AG04450 (cell line): ENCODE results near the gene RFTN1. TPM values are rescaled to one million over a fixed set of nuclear protein-coding genes. Genes with fewer than 3 reads are reported as not detected.

Experiments used
- CTCF ChIA-PET: fragments of 300-600, 350-600 bp; formaldehyde crosslinking; extraction: SDS; loops from one replicate; lab custom pipeline; 2022; ENCODE audit warnings: antibody characterized with exemption, inconsistent platforms; lab: Charles Lee
- POLR2A ChIA-PET: fragments of 350-600 bp; formaldehyde crosslinking; extraction: SDS; loops from one replicate; lab custom pipeline; 2021; ENCODE audit warnings: antibody characterized with exemption, inconsistent platforms; lab: Yijun Ruan, JAX
- DNase-seq: peaks from one replicate; pipeline ENCODE4 v3.0.0-alpha.2; 2011; ENCODE audit warnings: low read depth, low spot score
- H3K27ac ChIP-seq: one replicate; pipeline ENCODE4 v1.5.1; 2012; ENCODE audit warnings: low read depth, low read length, control low read depth
- H3K27me3 ChIP-seq: one replicate; pipeline ENCODE4 v1.6.0; 2012; ENCODE audit warnings: low read length; ENCODE audit not compliant: control insufficient read depth, insufficient read depth
- H3K4me3 ChIP-seq: 2 replicates; pipeline ENCODE4 v1.5.1; 2011; ENCODE audit warnings: mild to moderate bottlenecking, low read depth, low read length, control low read depth
- H3K9me3 ChIP-seq: 2 replicates; pipeline ENCODE4 v1.5.1; 2012; ENCODE audit warnings: low read length; ENCODE audit not compliant: control insufficient read depth, insufficient read depth
- CTCF ChIP-seq: IDR thresholded peaks from 2 replicates; pipeline ENCODE4 v1.5.1; 2011; ENCODE audit warnings: low read depth, low read length, control low read depth, inconsistent platforms
- polyA plus RNA-seq: library from polyadenylated mRNA; depleted of rRNA; stranded (reverse); fragments of >200 nt; gene quantifications from 2 replicates; pipeline ENCODE4 v1.2.3, GENCODE V29; 2011

Gene RFTN1
- polyA plus RNA-seq, 1 experiment, result 97.3 TPM

GRCh38 chr3:16455966-16456365 is 57.5 kb downstream of the RFTN1 start:
- no peak for DNase-seq
- Histone ChIP-seq H3K9me3 (no peaks in the 10 kb centered on the region), H3K4me3 (no peak overlapping the region), H3K27ac (no peak overlapping the region), H3K27me3 (no peaks in the 10 kb centered on the region)
- CTCF ChIA-PET, result no interaction called here
- POLR2A ChIA-PET, result no interaction called here
- TF ChIP-seq CTCF, result no peak

DNA sequence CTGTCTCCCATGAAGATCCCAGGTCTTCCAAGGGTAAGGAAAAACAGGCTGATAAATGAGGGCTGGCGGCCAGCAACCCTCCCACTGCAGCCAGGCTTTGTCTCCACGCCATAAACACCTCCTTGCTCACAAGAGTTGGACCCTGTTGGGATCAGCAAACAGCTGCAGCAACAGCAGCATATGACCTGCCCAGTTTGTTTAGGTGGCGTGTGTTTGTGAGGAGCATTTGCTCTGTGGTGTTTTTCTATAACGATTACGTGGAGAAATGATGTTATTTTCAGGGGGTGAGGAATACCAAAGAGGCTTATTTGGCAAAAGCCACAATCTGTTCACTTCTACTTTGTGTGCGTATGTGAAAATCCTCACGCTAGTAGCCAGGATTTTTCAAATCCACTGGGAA is 58.5 kb downstream of the RFTN1 start:
- Histone ChIP-seq H3K27me3 (no peaks in the 10 kb centered on the region), H3K27ac (no peak overlapping the region), H3K9me3 (no peaks in the 10 kb centered on the region), H3K4me3 (no peak overlapping the region)
- POLR2A ChIA-PET, result interaction anchor here (0.9 kb wide), 1 partner anchor 137 kb away, joined by 3 read pairs; no protein-coding TSS in a partner anchor
- CTCF ChIA-PET, result interaction anchor here (0.6 kb wide), 1 partner anchor 30 kb away, joined by 3 read pairs; no protein-coding TSS in a partner anchor
- no peak for TF ChIP-seq CTCF
- DNase-seq, result no peak

- Histone ChIP-seq H3K9me3 (no peaks in the 10 kb centered on the region), H3K4me3 (no peak overlapping the region), H3K27me3 (no peaks in the 10 kb centered on the region), H3K27ac (no peak overlapping the region)
- ChIA-PET POLR2A (interaction anchor here (0.7 to 0.8 kb wide), 2 partner anchors 25 to 32 kb away, joined by 3 read pairs; no protein-coding TSS in a partner anchor), CTCF (interaction anchor here (0.6 to 1.9 kb wide), 3 partner anchors 54 to 161 kb away, joined by 3 to 6 read pairs (median 3); no protein-coding TSS in a partner anchor)
- no peak for TF ChIP-seq CTCF
- no peak for DNase-seq
These were observed 61.2 kb downstream of the RFTN1 start for GRCh38 chr3:16452261-16452660.

DNA sequence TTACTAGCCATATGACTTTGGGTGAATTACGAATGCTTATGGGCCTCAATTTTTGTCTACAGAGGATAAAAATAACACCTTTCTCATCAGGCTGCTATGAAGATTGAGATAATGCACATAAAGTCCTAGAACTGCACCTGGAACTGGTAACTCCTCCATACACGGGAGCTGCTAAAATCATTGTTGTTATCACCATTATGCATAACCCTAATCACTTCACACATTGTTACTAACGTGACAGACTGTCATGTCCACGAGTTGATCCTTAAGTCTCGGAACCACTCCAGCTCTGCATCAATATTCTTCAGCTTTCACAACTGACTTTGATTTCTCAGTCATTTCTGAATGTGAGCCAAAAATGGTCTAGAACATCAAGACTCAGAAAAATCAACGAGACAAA is 64.1 kb downstream of the RFTN1 start:
- DNase-seq, result no peak
- Histone ChIP-seq H3K9me3 (no peaks in the 10 kb centered on the region), H3K27me3 (no peaks in the 10 kb centered on the region), H3K27ac (peak overlapping the region; percentile 12), H3K4me3 (no peak overlapping the region)
- no peak for TF ChIP-seq CTCF
- POLR2A ChIA-PET, result no interaction called here
- CTCF ChIA-PET, result no interaction called here

- H3K9me3 ChIP-seq, result no peaks in the 10 kb centered on the region
- ChIA-PET POLR2A (no interaction called here), CTCF (interaction anchor here (0.6 kb wide), 1 partner anchor 166 kb away, joined by 3 read pairs; no protein-coding TSS in a partner anchor)
- peak overlapping the region; percentile 41 for H3K27ac ChIP-seq
- TF ChIP-seq CTCF, result no peak
- no peak overlapping the region for H3K4me3 ChIP-seq
- peak; percentile 89 for DNase-seq
- H3K27me3 ChIP-seq, result no peaks in the 10 kb centered on the region
These were observed 64.8 kb downstream of the RFTN1 start for GRCh38 chr3:16448639-16449070.
